HEK293T (cell line): Measurements from ENCODE around the gene SAP30L.

ENCODE experiments used
- CTCF ChIA-PET: fragments of 350-600 bp; formaldehyde crosslinking; extraction: SDS; loops from one replicate; lab custom pipeline; 2021; ENCODE audit warnings: antibody characterized with exemption, inconsistent platforms; lab: Yijun Ruan, JAX
- POLR2A ChIA-PET: fragments of 350-600 bp; formaldehyde crosslinking; extraction: SDS; loops from one replicate; lab custom pipeline; 2020; ENCODE audit warnings: antibody characterized with exemption, inconsistent platforms; lab: Yijun Ruan, JAX
- DNase-seq: peaks from one replicate; pipeline ENCODE4 v3.0.0; 2012; ENCODE audit warnings: mixed read lengths; ENCODE audit errors: extremely low spot score
- ARNT ChIP-seq: fragments of 450-650 bp; IDR thresholded peaks from 2 replicates; pipeline ENCODE4 v1.6.1; 2017; ENCODE audit warnings: mild to moderate bottlenecking
- BHLHE40 ChIP-seq: fragments of 450-650 bp; IDR thresholded peaks from 2 replicates; pipeline ENCODE4 v1.6.1; 2016; ENCODE audit warnings: mild to moderate bottlenecking, moderate library complexity, borderline replicate concordance
- CTBP1 ChIP-seq: fragments of 450-650 bp; IDR thresholded peaks from 2 replicates; pipeline ENCODE4 v1.6.1; 2016; ENCODE audit warnings: borderline replicate concordance
- ELF4 ChIP-seq: fragments of 450-650 bp; IDR thresholded peaks from 2 replicates; pipeline ENCODE4 v1.6.1; 2017; ENCODE audit warnings: antibody characterized with exemption
- FOXA1 ChIP-seq: fragments of 450-650 bp; IDR thresholded peaks from 2 replicates; pipeline ENCODE4 v1.6.1; 2016; ENCODE audit warnings: mild to moderate bottlenecking
- FOXK2 ChIP-seq: fragments of 450-650 bp; IDR thresholded peaks from 2 replicates; pipeline ENCODE4 v1.6.1; 2016; ENCODE audit warnings: mild to moderate bottlenecking
- FOXM1 ChIP-seq: fragments of 450-650 bp; IDR thresholded peaks from 2 replicates; pipeline ENCODE4 v1.6.1; 2017; ENCODE audit warnings: mild to moderate bottlenecking, borderline replicate concordance
- HDGF ChIP-seq: fragments of 450-650 bp; IDR thresholded peaks from 2 replicates; pipeline ENCODE4 v1.6.1; 2017; ENCODE audit warnings: antibody characterized with exemption, borderline replicate concordance
- L3MBTL2 ChIP-seq: fragments of 450-650 bp; conservative IDR thresholded peaks from 2 replicates; pipeline ENCODE4 v1.6.1; 2016; ENCODE audit warnings: mild to moderate bottlenecking
- LEF1 ChIP-seq: fragments of 450-650 bp; IDR thresholded peaks from 2 replicates; pipeline ENCODE4 v1.6.1; 2017; ENCODE audit warnings: mild to moderate bottlenecking, borderline replicate concordance
- NFRKB ChIP-seq: fragments of 450-650 bp; IDR thresholded peaks from 2 replicates; pipeline ENCODE4 v1.6.1; 2016; ENCODE audit warnings: mild to moderate bottlenecking, moderate library complexity
- SP1 ChIP-seq: fragments of 450-650 bp; IDR thresholded peaks from 2 replicates; pipeline ENCODE4 v1.6.1; 2017
- SUZ12 ChIP-seq: fragments of 450-650 bp; IDR thresholded peaks from 2 replicates; pipeline ENCODE4 v1.6.1; 2016; ENCODE audit warnings: mild to moderate bottlenecking
- TARDBP ChIP-seq: fragments of 450-650 bp; IDR thresholded peaks from 2 replicates; pipeline ENCODE4 v1.6.1; 2016
- ZNF384 ChIP-seq: fragments of 450-650 bp; IDR thresholded peaks from 2 replicates; pipeline ENCODE4 v1.6.1; 2016
- TF ChIP-seq, protein P1 (sequence below): fragments of 450-650 bp; IDR thresholded peaks from 2 replicates; pipeline ENCODE4 v1.6.1; 2016

The SAP30L gene

DNA sequence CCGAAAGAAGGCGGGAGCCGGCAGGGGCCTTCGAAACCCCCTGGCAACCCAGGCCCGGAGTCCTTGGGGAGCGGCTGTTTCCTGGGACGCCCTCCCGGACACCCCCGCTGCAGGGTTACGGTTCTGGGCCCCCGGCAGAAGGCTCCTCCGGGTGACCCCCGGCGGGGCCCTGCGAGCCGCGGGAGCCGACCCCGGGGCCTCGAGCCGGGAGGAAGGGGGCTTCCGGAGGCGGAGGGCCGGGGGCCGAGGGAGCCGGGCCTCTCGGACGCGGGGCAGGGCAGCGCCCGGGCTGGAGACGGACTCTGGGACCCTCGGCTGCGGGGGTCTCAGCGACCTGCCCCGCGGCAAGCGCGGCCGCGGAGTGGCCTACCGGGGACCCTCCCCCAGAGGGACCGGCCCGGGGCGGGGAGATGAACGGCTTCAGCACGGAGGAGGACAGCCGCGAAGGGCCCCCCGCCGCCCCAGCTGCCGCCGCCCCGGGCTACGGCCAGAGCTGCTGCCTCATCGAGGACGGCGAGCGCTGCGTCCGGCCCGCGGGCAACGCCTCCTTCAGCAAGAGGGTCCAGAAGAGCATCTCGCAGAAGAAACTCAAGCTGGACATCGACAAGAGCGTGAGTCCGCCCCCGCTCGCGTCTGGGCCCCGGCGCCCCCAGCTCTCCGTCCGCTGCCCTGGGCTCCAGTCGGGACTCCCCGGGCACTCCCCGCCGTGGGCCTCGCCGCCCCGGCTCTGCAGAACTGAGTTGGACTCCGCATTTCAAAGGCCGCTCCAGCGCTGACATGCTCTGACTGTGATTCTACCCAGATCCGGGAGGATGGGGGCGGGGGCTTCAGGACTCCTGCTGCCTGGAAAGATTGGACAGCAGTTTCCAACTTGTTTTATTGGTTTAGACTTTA, 645 bp downstream of the SAP30L start:
- POLR2A ChIA-PET: interaction anchor here (1.2 to 2.6 kb wide), 3 partner anchors 16 to 408 kb away, joined by 3 to 7 read pairs (median 5); partner anchors contain the start of genes FAM114A2 and MFAP3
- CTCF ChIA-PET: no interaction called here

DNA sequence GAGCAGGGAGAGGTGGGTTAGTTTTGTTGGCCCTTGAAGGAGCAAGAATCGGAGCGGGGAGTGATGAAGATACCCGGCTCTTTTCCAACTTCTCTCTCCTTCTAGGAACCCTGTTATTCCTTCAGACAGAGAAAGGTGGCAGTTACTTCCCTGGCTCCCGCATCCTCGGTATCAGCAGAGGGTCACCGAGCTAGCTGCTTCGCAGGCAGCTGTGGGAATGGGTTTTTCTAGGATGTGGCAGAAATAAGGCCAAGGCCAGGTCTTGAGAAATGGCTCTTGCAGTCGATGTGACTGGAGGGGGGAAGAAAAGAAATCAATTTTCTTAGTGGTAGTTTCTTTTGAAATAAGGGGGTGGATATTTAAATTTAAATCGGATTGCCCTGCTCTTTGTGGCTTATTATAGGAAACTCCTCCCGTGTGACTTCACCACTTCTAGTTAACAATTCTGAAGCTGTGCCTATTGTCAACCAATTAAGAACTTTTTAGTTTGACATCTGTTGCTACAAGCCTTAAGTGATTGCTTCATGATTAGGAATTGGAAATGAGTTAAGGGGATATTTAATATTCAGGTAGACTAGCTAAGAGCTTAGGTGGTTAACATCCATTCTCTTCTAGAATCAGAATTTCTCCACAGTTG, 1.4 kb downstream of the SAP30L start:
- POLR2A ChIA-PET: interaction anchor here (1.2 to 2.6 kb wide), 3 partner anchors 17 to 409 kb away, joined by 3 to 7 read pairs (median 5); partner anchors contain the start of genes FAM114A2 and MFAP3
- DNase-seq: no peak

More for the DNA sequence above, 645 bp downstream of the SAP30L start:
- TF ChIP-seq LEF1 (no peak), SUZ12 (no peak)
- TF ChIP-seq, protein P1, sequence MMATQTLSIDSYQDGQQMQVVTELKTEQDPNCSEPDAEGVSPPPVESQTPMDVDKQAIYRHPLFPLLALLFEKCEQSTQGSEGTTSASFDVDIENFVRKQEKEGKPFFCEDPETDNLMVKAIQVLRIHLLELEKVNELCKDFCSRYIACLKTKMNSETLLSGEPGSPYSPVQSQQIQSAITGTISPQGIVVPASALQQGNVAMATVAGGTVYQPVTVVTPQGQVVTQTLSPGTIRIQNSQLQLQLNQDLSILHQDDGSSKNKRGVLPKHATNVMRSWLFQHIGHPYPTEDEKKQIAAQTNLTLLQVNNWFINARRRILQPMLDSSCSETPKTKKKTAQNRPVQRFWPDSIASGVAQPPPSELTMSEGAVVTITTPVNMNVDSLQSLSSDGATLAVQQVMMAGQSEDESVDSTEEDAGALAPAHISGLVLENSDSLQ: no peak
- DNase-seq: peak; percentile 58

DNA sequence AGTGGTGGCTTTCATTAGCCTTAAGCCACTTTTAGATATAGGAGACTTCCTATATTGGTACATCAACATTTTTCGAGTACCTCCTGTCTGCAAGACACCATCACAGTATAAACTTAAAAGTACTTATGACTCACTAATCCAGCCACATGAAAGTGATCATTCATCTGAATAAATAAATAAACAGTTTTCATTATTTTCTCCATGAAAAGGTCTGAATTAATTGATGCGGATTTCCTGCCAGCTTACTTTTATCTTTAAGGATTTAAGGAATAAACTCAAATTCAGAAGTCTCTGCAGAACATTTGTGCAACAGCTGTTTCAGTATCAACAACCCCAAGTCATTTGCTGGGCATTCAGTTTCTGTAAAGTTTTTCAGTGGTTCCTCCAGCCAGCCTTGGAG, 4.0 kb downstream of the SAP30L start:
- TF ChIP-seq FOXK2 (no peak), NFRKB (no peak), FOXM1 (no peak), ELF4 (no peak), FOXA1 (no peak), SUZ12 (no peak), CTBP1 (no peak)
- TF ChIP-seq, protein P1: no peak
- no peak for DNase-seq
- CTCF ChIA-PET: no interaction called here
- POLR2A ChIA-PET: interaction anchor here (0.8 kb wide), 1 partner anchor 10 kb away, joined by 3 read pairs; no protein-coding TSS in a partner anchor

More for the DNA sequence above, 1.4 kb downstream of the SAP30L start:
- CTCF ChIA-PET: no interaction called here
- no peak for TF ChIP-seq FOXM1
- TF ChIP-seq LEF1: no peak
- TF ChIP-seq ELF4: no peak
- no peak for TF ChIP-seq TARDBP
- TF ChIP-seq FOXA1: no peak
- no peak for TF ChIP-seq CTBP1
- TF ChIP-seq HDGF: no peak
- TF ChIP-seq, protein P1: no peak
- no peak for TF ChIP-seq SP1
- no peak for TF ChIP-seq FOXK2
- TF ChIP-seq L3MBTL2: no peak
- no peak for TF ChIP-seq SUZ12
- no peak for TF ChIP-seq ARNT
- no peak for TF ChIP-seq NFRKB
- TF ChIP-seq BHLHE40: no peak
- TF ChIP-seq ZNF384: no peak

DNA sequence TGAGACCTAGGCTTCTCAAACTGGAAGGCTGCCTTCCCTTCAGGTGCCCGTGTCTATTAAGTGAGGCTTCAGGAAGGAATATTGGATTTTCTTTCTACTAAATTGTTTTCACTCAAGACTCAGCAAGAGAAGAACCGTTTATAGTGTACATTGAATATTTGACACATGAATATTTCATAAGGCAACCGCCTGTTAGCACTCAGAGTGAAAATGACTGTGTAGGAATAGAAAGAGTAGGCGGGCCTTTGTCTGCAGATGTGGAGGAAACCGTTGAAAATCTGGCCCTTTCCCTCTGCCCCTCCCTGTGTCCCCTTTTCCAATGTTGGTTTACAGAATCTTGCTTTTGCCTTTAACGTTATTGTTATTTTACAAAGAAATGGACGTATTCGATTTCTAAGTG, 6.2 kb downstream of the SAP30L start:
- CTCF ChIA-PET: no interaction called here
- POLR2A ChIA-PET: no interaction called here
- no peak for DNase-seq
- TF ChIP-seq L3MBTL2 (no peak), FOXK2 (no peak), NFRKB (no peak), TARDBP (no peak), HDGF (no peak), LEF1 (no peak), ELF4 (no peak), CTBP1 (no peak), BHLHE40 (no peak)
- TF ChIP-seq, protein P1: no peak

DNA sequence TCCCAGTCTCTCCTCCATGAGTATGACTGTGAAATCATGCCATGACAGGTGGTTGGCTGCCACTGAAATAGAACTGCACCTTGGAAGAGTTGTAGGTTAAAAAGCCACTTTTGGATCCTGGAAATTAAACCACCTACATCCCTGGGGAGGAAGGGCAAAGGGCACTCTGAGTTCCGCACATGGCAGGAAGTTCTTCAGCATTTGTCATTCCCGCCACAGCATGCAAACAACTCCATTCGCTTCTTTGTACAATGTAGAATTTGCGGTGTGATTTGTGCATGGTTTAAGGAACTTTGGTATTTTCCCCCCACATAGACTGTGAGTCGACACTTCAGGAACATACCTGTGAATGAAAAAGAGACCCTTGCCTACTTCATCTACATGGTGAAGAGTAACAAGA, 9.8 kb downstream of the SAP30L start:
- DNase-seq: no peak
- ChIA-PET CTCF (no interaction called here), POLR2A (no interaction called here)
- no peak for TF ChIP-seq BHLHE40
- TF ChIP-seq ELF4: no peak
- no peak for TF ChIP-seq L3MBTL2
- no peak for TF ChIP-seq SUZ12
- no peak for TF ChIP-seq HDGF
- no peak for TF ChIP-seq SP1
- TF ChIP-seq TARDBP: no peak
- no peak for TF ChIP-seq LEF1
- TF ChIP-seq NFRKB: no peak
- TF ChIP-seq ZNF384: no peak
- TF ChIP-seq FOXA1: no peak
- TF ChIP-seq FOXK2: no peak
- no peak for TF ChIP-seq CTBP1
- no peak for TF ChIP-seq FOXM1
- TF ChIP-seq, protein P1: no peak
